HepG2 (cell line): Measurements from ENCODE around the gene INKA2. TPM values are rescaled to one million over a fixed set of nuclear protein-coding genes. Genes with fewer than 3 reads are reported as not detected.

ENCODE experiments used
- ATF6 ChIP-seq: sonication (generic); formaldehyde crosslinking; conservative IDR thresholded peaks from 2 replicates; pipeline ENCODE4 v1.4.0; 2020; ENCODE audit warnings: missing genetic modification reagents
- GABPA ChIP-seq, 2 experiments: IDR thresholded peaks; 2 replicates each; pipeline ENCODE4 v1.6.1; 2011 to 2016; ENCODE audit warnings: low read depth in 2 of 2, low read length in 1 of 2, missing biosample characterization in 1 of 2, missing genetic modification characterization in 1 of 2
- HMGXB3 ChIP-seq: sonication (generic); formaldehyde crosslinking; IDR thresholded peaks from 2 replicates; pipeline ENCODE4 v1.4.0; 2020; ENCODE audit warnings: missing genetic modification reagents, borderline replicate concordance
- HMGXB4 ChIP-seq, 2 experiments: sonication (generic) in 1 of 2; formaldehyde crosslinking in 1 of 2; IDR thresholded peaks; 2 replicates each; pipeline versions ENCODE4 v1.4.0 to v1.6.1; 2018 to 2020; ENCODE audit warnings: missing genetic modification reagents in 2 of 2, borderline replicate concordance in 1 of 2, low read depth in 1 of 2, mild to moderate bottlenecking in 1 of 2, missing biosample characterization in 1 of 2
- HNRNPH1 ChIP-seq: fragments of 200-400 bp; formaldehyde crosslinking; optimal IDR thresholded peaks from 2 replicates; pipeline ENCODE3; 2017; ENCODE audit warnings: mild to moderate bottlenecking, low read depth, low read length
- HNRNPLL ChIP-seq: fragments of 200-400 bp; formaldehyde crosslinking; IDR thresholded peaks from 2 replicates; pipeline ENCODE4 v1.6.1; 2017; ENCODE audit warnings: mild to moderate bottlenecking, low read depth, low read length; ENCODE audit not compliant: poor library complexity, severe bottlenecking
- HOXA5 ChIP-seq: sonication (generic); formaldehyde crosslinking; IDR thresholded peaks from 2 replicates; pipeline ENCODE4 v1.4.0; 2020; ENCODE audit warnings: missing genetic modification reagents
- KDM4B ChIP-seq: sonication (generic); formaldehyde crosslinking; IDR thresholded peaks from 2 replicates; pipeline ENCODE4 v1.4.0; 2020; ENCODE audit warnings: missing genetic modification reagents
- NFKBIZ ChIP-seq: IDR thresholded peaks from 2 replicates; pipeline ENCODE4 v1.6.1; 2018; ENCODE audit warnings: missing genetic modification reagents, missing compliant biosample characterization
- PAWR ChIP-seq: sonication (generic); formaldehyde crosslinking; IDR thresholded peaks from 2 replicates; pipeline ENCODE4 v1.4.0; 2020; ENCODE audit warnings: missing genetic modification reagents, mild to moderate bottlenecking, borderline replicate concordance
- TEAD2 ChIP-seq: sonication (generic); formaldehyde crosslinking; IDR thresholded peaks from 2 replicates; pipeline ENCODE4 v1.9.0; 2021; ENCODE audit warnings: missing genetic modification reagents
- TFAP4 ChIP-seq: sonication (generic); IDR thresholded peaks from 2 replicates; pipeline ENCODE4 v1.6.1; 2016; ENCODE audit warnings: low read depth, borderline replicate concordance
- ZNF224 ChIP-seq: sonication (generic); formaldehyde crosslinking; IDR thresholded peaks from 2 replicates; pipeline ENCODE4 v1.5.0; 2020; ENCODE audit warnings: mild to moderate bottlenecking, missing genetic modification reagents
- ZNF776 ChIP-seq: sonication (generic); formaldehyde crosslinking; IDR thresholded peaks from 2 replicates; pipeline ENCODE4 v1.4.0; 2020; ENCODE audit warnings: mild to moderate bottlenecking, missing genetic modification reagents
- ZNF800 ChIP-seq: sonication (generic); formaldehyde crosslinking; IDR thresholded peaks from 2 replicates; pipeline ENCODE4 v1.4.0; 2020; ENCODE audit warnings: missing genetic modification reagents
- polyA plus RNA-seq, 8 experiments: library from polyadenylated mRNA; depleted of rRNA in 3 of 8; stranded (reverse) in 7 of 8; unstranded in 1 of 8; fragments of >200 nt; fragmentation: Illumina TruSeq in 4 of 8; extraction: Trizol in 4 of 8; gene quantifications; 2 replicates each; pipeline versions ENCODE4 v1.2.1 to v1.2.3, GENCODE V29; 2011 to 2016; ENCODE audit warnings: low read depth in 4 of 8, missing spikeins in 1 of 8, mixed read lengths in 1 of 8; ENCODE audit not compliant: insufficient read depth in 1 of 8
- total RNA-seq, 5 experiments: library from RNA; depleted of rRNA; stranded (reverse); fragments of >200 nt; fragmentation: Illumina TruSeq; extraction: Trizol; gene quantifications; 2 replicates each; pipeline ENCODE4 v1.2.3, GENCODE V29; 2016; ENCODE audit warnings: low read depth in 1 of 5

Gene INKA2
- total and polyA plus RNA-seq, 2 of the 13 experiments (the other 11 are each of a cell fraction or from before 2014, with no cell fraction given) = 2.6 to 4.6 TPM

- no peak for TF ChIP-seq ATF6
- no peak; the same call in 1 of the 2 replicates for TF ChIP-seq ZNF224 (CRISPR knock-in tag)
- TF ChIP-seq NFKBIZ = 0 out of 2 replicates have a peak, but pooled peaks have one; percentile 18
- peak; percentile 67 for TF ChIP-seq HOXA5 (CRISPR knock-in tag)
- peak; percentile 98 for TF ChIP-seq ZNF800 (CRISPR knock-in tag)
- TF ChIP-seq KDM4B (CRISPR knock-in tag) = 0 out of 2 replicates have a peak, but pooled peaks have one; percentile 36
- TF ChIP-seq HNRNPLL = peak; percentile 99
- peak; percentile 75 for TF ChIP-seq ZNF776
- no peak for TF ChIP-seq GABPA (IDR thresholded peaks at IDR 0.05; ENCODE audit: low read depth, low read length)
- TF ChIP-seq GABPA (CRISPR knock-in tag; IDR thresholded peaks at IDR 0.05; ENCODE audit: low read depth) = no peak
- peak; percentile 34 to 63; a peak in 3 of 4 replicates for TF ChIP-seq HMGXB4 (CRISPR knock-in tag; IDR thresholded peaks at IDR 0.05; ENCODE audit: borderline replicate concordance in 1 of 2, low read depth in 1 of 2)
- TF ChIP-seq PAWR = no peak
- TF ChIP-seq HNRNPH1 = no peak
- no peak for TF ChIP-seq TEAD2 (CRISPR knock-in tag)
- peak; percentile 31; the same call in 1 of the 2 replicates for TF ChIP-seq TFAP4
- no peak; the same call in 1 of the 2 replicates for TF ChIP-seq HMGXB3 (CRISPR knock-in tag)
These were observed at the start of gene INKA2 (continued) for GRCh38 chr1:111739194-111739924.
